Endothelial cell of umbilical vein (primary cell): Measurements from ENCODE around the gene MCRIP2. TPM values are rescaled to one million over a fixed set of nuclear protein-coding genes. Genes with fewer than 3 reads are reported as not detected.

ENCODE experiments used
- BruUV-seq: library from RNA; stranded (reverse); fragments of 400-500 nt; replicated peaks from 2 replicates; lab custom pipeline; 2021; lab: Mats Ljungman, UMichigan
- CTCF ChIA-PET: fragments of 300-600, 350-600 bp; sonication (Branson Sonifier 250); formaldehyde crosslinking; loops from one replicate; lab custom pipeline; 2021; ENCODE audit warnings: antibody characterized with exemption, inconsistent platforms; lab: Charles Lee
- POLR2A ChIA-PET: fragments of 300-600, 350-600 bp; sonication (Branson Sonifier 250); formaldehyde crosslinking; loops from one replicate; lab custom pipeline; 2021; ENCODE audit warnings: antibody characterized with exemption, inconsistent platforms; lab: Charles Lee
- DNase-seq: peaks from one replicate; pipeline ENCODE4 v3.0.0-alpha.2; 2011; ENCODE audit warnings: low read depth, low spot score
- FAIRE-seq: peaks from 2 replicates; lab custom pipeline; 2011; peaks lifted over from hg19 to GRCh38; lab: Jason Lieb, UNC
- H2AFZ ChIP-seq: 2 replicates; pipeline ENCODE4 v1.6.0; 2012; ENCODE audit warnings: low read depth, low read length, control low read depth, inconsistent platforms
- H3K27ac ChIP-seq: 2 replicates; pipeline ENCODE4 v1.5.1; 2011; ENCODE audit warnings: low read depth, mild to moderate bottlenecking, control low read depth, low read length, moderate library complexity; ENCODE audit not compliant: insufficient read depth
- H3K27me3 ChIP-seq, 2 experiments: 2 replicates each; pipeline versions ENCODE4 v1.6.0 to v1.6.1; 2011; ENCODE audit warnings: low read length in 2 of 2, mixed read lengths in 1 of 2; ENCODE audit not compliant: control insufficient read depth in 2 of 2, insufficient read depth in 2 of 2
- H3K36me3 ChIP-seq, 2 experiments: 2 replicates in 1 of 2; 3 replicates in 1 of 2; pipeline ENCODE4 v1.5.1; 2011; ENCODE audit warnings: low read length in 2 of 2, mild to moderate bottlenecking in 1 of 2, moderate library complexity in 1 of 2; ENCODE audit not compliant: control insufficient read depth in 2 of 2, insufficient read depth in 2 of 2; ENCODE audit errors: extremely low read depth in 1 of 2
- H3K4me1 ChIP-seq: 3 replicates; pipeline ENCODE4 v1.5.1; 2011; ENCODE audit warnings: mild to moderate bottlenecking, low read length; ENCODE audit not compliant: control insufficient read depth, insufficient read depth; ENCODE audit errors: extremely low read depth
- H3K4me2 ChIP-seq: 2 replicates; pipeline ENCODE4 v1.6.1; 2011; ENCODE audit warnings: low read length, control low read depth, mixed read lengths; ENCODE audit not compliant: insufficient read depth
- H3K4me3 ChIP-seq, 3 experiments: fragments of 200-600 bp in 1 of 3; sonication (generic), shearing (Covaris generic) in 1 of 3; replicated peaks in 1 of 3; 2 replicates each; pipeline ENCODE4 v1.5.1; 2011 to 2016; ENCODE audit warnings: control low read depth in 3 of 3, low read length in 3 of 3, mild to moderate bottlenecking in 2 of 3, inconsistent platforms in 1 of 3, low read depth in 1 of 3, moderate library complexity in 1 of 3; ENCODE audit not compliant: insufficient read depth in 1 of 3
- H3K79me2 ChIP-seq: 2 replicates; pipeline ENCODE4 v1.6.0; 2012; ENCODE audit warnings: low read length, inconsistent platforms; ENCODE audit not compliant: control insufficient read depth, insufficient read depth
- H3K9ac ChIP-seq: replicated peaks from 2 replicates; pipeline ENCODE3; 2011; ENCODE audit warnings: low read length, control low read depth; ENCODE audit not compliant: insufficient read depth; ENCODE audit errors: extremely low read depth
- H3K9me1 ChIP-seq: replicated peaks from 3 replicates; pipeline ENCODE4 v1.6.0; 2011; ENCODE audit warnings: mild to moderate bottlenecking, low read length; ENCODE audit not compliant: control insufficient read depth, insufficient read depth; ENCODE audit errors: extremely low read depth
- H3K9me3 ChIP-seq: replicated peaks from 2 replicates; pipeline ENCODE4 v1.5.1; 2012; ENCODE audit warnings: low read length, inconsistent platforms; ENCODE audit not compliant: control insufficient read depth, insufficient read depth
- H4K20me1 ChIP-seq: replicated peaks from 2 replicates; pipeline ENCODE3; 2011; ENCODE audit warnings: mild to moderate bottlenecking, low read length; ENCODE audit not compliant: control insufficient read depth, insufficient read depth; ENCODE audit errors: extremely low read depth
- EZH2 ChIP-seq: IDR thresholded peaks from 2 replicates; pipeline ENCODE4 v1.6.1; 2012; ENCODE audit warnings: borderline replicate concordance, low read depth, mild to moderate bottlenecking, moderate library complexity, low read length, inconsistent platforms; ENCODE audit not compliant: severe bottlenecking
- FOS ChIP-seq: IDR thresholded peaks from 2 replicates; pipeline ENCODE4 v1.6.1; 2011; ENCODE audit warnings: mild to moderate bottlenecking, low read length, moderate library complexity, borderline replicate concordance; ENCODE audit not compliant: insufficient read depth
- GATA2 ChIP-seq: IDR thresholded peaks from 2 replicates; pipeline ENCODE4 v1.7.0; 2011; ENCODE audit warnings: low read depth, mild to moderate bottlenecking, moderate library complexity, mixed read lengths, low read length; ENCODE audit not compliant: insufficient read length, insufficient read depth
- JUN ChIP-seq: IDR thresholded peaks from 2 replicates; pipeline ENCODE4 v1.6.1; 2011; ENCODE audit warnings: borderline replicate concordance, low read depth; ENCODE audit not compliant: insufficient read length, insufficient read depth
- MYC ChIP-seq: IDR thresholded peaks from one replicate; pipeline ENCODE4 v1.6.1; 2011; ENCODE audit warnings: mild to moderate bottlenecking, low read depth, low read length
- POLR2A ChIP-seq: IDR thresholded peaks from 2 replicates; pipeline ENCODE4 v1.6.1; 2012; ENCODE audit warnings: low read depth, mild to moderate bottlenecking, control low read depth, low read length
- POLR2AphosphoS5 ChIP-seq: IDR thresholded peaks from 2 replicates; pipeline ENCODE4 v1.6.1; 2012; ENCODE audit warnings: low read depth, mild to moderate bottlenecking, control low read depth, low read length, moderate library complexity; ENCODE audit not compliant: insufficient read depth
- dilution Hi-C: fragments of 300-500 bp; cut with MboI; formaldehyde crosslinking; loops from one replicate; pipeline ENCODE4 v1.15.0; 2019; ENCODE audit warnings: low sequenced_read_pairs; ENCODE audit not compliant: extremely low pct_ligation_motif_present
- intact Hi-C: fragments of 100-400 bp; cut with micrococcal nuclease; formaldehyde crosslinking; loops from one replicate; pipeline ENCODE4 v1.10.0; 2022
- polyA plus RNA-seq, 4 experiments: library from polyadenylated mRNA; depleted of rRNA in 3 of 4; stranded (reverse) in 3 of 4; unstranded in 1 of 4; fragments of >200 nt; gene quantifications; 2 replicates each; pipeline versions ENCODE4 v1.2.1 to v1.2.3, GENCODE V29; 2011 to 2012; ENCODE audit warnings: missing spikeins in 1 of 4
- total RNA-seq: library from RNA; stranded (reverse); gene quantifications from 2 replicates; pipeline ENCODE4 v1.2.3, GENCODE V29; 2021
- TF ChIP-seq, protein P1 (sequence below): IDR thresholded peaks from 2 replicates; pipeline ENCODE4 v1.6.1; 2011; ENCODE audit not compliant: insufficient read depth, insufficient read length
- TF ChIP-seq, protein P2 (sequence below), 2 donors: IDR thresholded peaks; 1 replicate in 1 of 2; 2 replicates in 1 of 2; pipeline ENCODE4 v1.5.1; 2011; ENCODE audit warnings: low read length in 2 of 2, mild to moderate bottlenecking in 2 of 2, moderate library complexity in 2 of 2, control low read depth in 1 of 2, inconsistent platforms in 1 of 2, low read depth in 1 of 2; ENCODE audit not compliant: insufficient read depth in 1 of 2; ENCODE audit errors: extremely low read depth in 1 of 2

The MCRIP2 gene
- total and polyA plus RNA-seq, 2 donors (not counting 3 experiments of a cell fraction or from before 2014, with no cell fraction given): 17.1 to 18.9 TPM

DNA sequence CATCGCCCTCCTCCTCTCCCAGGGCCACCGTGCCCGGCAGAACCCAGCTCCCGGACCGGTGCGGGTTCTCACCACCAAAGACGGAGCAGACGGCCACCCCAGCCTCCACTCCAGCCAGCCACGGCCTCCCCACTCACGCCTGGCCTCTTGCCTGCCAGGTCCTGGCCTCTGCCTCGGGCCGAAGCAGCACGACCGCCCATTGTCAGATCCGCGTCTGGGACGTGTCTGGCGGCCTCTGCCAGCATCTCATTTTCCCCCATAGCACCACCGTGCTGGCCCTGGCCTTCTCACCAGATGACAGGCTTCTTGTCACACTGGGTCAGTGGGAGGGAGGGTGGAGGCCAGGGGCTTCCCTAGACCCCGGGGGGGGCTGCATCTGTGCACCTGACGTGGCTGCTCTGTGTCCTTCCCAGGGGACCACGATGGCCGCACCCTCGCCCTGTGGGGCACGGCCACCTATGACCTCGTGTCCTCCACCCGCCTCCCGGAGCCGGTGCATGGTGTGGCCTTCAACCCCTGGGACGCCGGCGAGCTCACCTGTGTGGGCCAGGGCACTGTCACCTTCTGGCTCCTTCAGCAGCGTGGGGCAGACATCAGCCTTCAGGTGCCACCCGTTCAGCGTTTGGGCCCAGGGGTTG, 19.7 kb downstream of the MCRIP2 start:
- BruUV-seq: no TSS peak
- H3K27ac ChIP-seq: no peak overlapping the region
- H3K9me1 ChIP-seq: no peaks in the 10 kb centered on the region
- intact Hi-C loops (no loop called here), dilution Hi-C loops (no loop called here)
- no peaks in the 10 kb centered on the region for H3K27me3 ChIP-seq
- peaks cover 0 to 3% of the 10 kb centered on the region in 2 experiments for H3K36me3 ChIP-seq
- no peaks in the 10 kb centered on the region for H3K4me1 ChIP-seq
- H3K9me3 ChIP-seq: no peaks in the 10 kb centered on the region
- no peak overlapping the region for H3K4me3 ChIP-seq
- TF ChIP-seq POLR2AphosphoS5 (no peak), GATA2 (no peak), MYC (no peak), JUN (no peak), EZH2 (no peak), POLR2A (no peak), FOS (no peak)
- TF ChIP-seq, protein P1, sequence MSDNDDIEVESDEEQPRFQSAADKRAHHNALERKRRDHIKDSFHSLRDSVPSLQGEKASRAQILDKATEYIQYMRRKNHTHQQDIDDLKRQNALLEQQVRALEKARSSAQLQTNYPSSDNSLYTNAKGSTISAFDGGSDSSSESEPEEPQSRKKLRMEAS: no peak
- TF ChIP-seq, protein P2, sequence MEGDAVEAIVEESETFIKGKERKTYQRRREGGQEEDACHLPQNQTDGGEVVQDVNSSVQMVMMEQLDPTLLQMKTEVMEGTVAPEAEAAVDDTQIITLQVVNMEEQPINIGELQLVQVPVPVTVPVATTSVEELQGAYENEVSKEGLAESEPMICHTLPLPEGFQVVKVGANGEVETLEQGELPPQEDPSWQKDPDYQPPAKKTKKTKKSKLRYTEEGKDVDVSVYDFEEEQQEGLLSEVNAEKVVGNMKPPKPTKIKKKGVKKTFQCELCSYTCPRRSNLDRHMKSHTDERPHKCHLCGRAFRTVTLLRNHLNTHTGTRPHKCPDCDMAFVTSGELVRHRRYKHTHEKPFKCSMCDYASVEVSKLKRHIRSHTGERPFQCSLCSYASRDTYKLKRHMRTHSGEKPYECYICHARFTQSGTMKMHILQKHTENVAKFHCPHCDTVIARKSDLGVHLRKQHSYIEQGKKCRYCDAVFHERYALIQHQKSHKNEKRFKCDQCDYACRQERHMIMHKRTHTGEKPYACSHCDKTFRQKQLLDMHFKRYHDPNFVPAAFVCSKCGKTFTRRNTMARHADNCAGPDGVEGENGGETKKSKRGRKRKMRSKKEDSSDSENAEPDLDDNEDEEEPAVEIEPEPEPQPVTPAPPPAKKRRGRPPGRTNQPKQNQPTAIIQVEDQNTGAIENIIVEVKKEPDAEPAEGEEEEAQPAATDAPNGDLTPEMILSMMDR (IDR thresholded peaks at IDR 0.05; ENCODE audit: extremely low read depth in 1 of 2, insufficient read depth in 1 of 2, low read depth in 1 of 2, low read length in 2 of 2): no peak
- DNase-seq (no peak), FAIRE-seq (no peak)
- H2AFZ ChIP-seq: no peak overlapping the region
- no peaks in the 10 kb centered on the region for H4K20me1 ChIP-seq
- H3K9ac ChIP-seq: no peak overlapping the region
- CTCF ChIA-PET: interaction anchor here (0.7 to 1.9 kb wide), 10 partner anchors 10 to 135 kb away, joined by 3 to 16 read pairs (median 3); partner anchors contain the start of genes METTL26 and WDR90
- POLR2A ChIA-PET: interaction anchor here (0.7 kb wide), 1 partner anchor 13 kb away, joined by 3 read pairs; no protein-coding TSS in a partner anchor
- no peaks in the 10 kb centered on the region for H3K79me2 ChIP-seq
- no peak overlapping the region for H3K4me2 ChIP-seq
